GM13976 (cell line): Measurements from ENCODE around the gene MANSC1.

ENCODE experiments used
- DNase-seq: peaks from one replicate; pipeline ENCODE4 v3.0.0; 2012; ENCODE audit warnings: low spot score
- in situ Hi-C: fragments of 300-500 bp; cut with MboI; formaldehyde crosslinking; loops from one replicate; pipeline ENCODE4 v1.12.0; 2022; ENCODE audit warnings: low sequenced_read_pairs, mixed read lengths, inconsistent platforms; ENCODE audit not compliant: unreplicated experiment
- TF ChIP-seq, protein P1 (sequence below): IDR thresholded peaks from 2 replicates; pipeline ENCODE4 v1.5.1; 2012; ENCODE audit warnings: borderline replicate concordance, mild to moderate bottlenecking; ENCODE audit not compliant: insufficient read depth; ENCODE audit errors: extremely low read depth, missing control alignments, control extremely low read depth

The MANSC1 gene

DNA sequence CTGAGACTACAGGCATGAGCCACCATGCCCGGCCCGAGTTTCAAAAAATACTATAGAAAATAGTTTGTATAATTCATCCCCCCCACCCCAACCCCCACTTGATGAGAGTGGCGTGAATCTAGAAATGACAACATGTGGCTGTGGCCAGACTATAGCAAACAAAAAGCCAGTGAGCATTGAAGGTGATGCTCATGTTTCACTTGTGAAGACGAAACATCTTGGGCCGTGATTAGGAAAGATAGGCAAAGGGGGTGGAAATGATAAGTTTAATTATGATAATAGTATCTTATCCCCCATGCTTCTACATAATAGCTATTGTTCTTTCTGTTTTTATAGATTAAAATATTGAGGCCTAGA lies 15.4 kb upstream of the MANSC1 start:
- in situ Hi-C loops, result no loop called here
- TF ChIP-seq, protein P1, sequence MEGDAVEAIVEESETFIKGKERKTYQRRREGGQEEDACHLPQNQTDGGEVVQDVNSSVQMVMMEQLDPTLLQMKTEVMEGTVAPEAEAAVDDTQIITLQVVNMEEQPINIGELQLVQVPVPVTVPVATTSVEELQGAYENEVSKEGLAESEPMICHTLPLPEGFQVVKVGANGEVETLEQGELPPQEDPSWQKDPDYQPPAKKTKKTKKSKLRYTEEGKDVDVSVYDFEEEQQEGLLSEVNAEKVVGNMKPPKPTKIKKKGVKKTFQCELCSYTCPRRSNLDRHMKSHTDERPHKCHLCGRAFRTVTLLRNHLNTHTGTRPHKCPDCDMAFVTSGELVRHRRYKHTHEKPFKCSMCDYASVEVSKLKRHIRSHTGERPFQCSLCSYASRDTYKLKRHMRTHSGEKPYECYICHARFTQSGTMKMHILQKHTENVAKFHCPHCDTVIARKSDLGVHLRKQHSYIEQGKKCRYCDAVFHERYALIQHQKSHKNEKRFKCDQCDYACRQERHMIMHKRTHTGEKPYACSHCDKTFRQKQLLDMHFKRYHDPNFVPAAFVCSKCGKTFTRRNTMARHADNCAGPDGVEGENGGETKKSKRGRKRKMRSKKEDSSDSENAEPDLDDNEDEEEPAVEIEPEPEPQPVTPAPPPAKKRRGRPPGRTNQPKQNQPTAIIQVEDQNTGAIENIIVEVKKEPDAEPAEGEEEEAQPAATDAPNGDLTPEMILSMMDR, result no peak
- no peak for DNase-seq

DNA sequence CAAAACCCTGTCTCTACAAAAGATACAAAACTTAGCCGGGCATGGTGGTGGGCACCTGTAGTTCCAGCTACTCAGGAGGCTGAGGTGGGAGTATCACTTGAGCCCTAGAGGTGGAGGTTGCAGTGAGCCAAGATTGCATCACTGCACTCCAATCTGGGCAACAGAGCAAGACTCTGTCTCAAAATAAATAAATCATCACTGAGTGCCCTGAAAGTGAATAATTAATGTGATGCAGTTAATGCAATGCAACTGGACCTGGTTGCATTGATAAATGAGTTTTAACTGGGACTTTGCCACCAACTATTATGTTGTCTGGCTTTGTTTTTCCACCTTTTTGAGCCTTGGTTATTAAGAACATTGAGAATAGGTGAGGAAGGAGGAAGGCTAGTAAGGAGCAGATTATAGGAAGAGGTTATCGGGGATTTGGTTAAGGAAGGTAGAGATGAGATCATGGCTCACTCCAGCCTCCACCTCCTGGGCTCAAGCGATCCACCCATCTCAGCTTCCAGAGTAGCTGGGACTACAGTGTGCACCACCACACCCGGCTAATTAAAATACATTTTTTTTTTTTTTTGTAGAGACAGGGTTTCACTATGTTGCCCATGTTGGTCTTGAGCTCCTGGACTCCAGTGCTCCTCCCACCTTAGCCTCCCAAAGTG lies 14.9 kb upstream of the MANSC1 start:
- DNase-seq, result no peak
- TF ChIP-seq, protein P1, result no peak
- in situ Hi-C loops, result no loop called here

DNA sequence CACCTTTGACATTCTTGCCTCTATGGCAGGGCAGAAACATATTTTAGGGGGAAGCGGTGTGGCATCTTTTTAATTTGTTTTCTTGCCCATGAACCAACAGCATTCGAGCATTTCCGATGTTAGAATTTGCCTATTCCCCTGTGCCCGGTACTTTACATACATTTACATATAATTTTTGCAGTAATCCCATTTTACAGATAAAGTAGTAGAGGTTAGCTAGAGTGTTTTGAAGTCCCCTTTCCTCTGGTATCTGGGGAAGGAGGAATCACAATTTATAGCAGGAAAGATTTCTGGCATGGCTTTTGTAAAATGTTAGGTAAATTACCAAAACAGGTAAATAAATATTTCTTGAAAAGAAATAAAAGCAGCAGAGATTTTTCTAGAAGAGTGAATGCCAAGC lies 8.5 kb upstream of the MANSC1 start:
- TF ChIP-seq, protein P1, result no peak
- DNase-seq, result no peak
- in situ Hi-C loops, result no loop called here

DNA sequence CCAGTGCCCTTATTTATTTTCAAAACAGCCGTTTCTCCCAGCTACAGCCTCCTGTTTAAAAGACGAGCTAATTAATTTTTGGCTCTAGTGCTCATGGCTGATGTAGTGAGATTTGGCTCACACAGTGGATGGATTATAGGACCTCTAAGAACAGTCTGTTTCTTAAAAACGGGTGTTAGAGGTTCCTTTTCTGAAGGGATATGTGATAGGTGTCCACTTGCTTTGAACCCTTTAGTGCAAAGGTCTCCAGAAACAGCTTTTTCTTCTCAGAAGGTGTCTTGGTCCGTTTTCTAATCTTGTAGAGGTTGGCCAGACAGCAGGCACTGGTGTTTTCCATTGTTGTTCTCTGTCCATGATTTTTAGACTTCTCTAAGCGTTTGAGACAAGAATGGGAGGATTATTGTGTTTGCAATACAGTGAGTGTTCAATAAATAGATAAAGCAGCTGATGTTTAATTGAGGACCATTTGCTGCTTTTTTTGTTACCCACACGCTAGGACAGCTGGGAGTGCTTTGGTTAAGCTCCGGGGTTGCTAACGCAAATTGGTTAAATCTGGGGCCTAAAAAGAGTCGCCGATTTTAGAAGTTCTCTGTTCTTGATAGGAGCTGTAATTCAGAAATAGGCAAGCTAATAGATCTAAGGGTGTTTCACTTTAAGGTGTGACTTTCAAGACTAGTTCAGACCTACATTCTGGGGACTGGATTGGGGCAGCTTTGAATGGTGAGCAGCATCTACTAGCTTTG lies 7.8 kb upstream of the MANSC1 start:
- TF ChIP-seq, protein P1, result no peak
- peak; percentile 43 for DNase-seq
- in situ Hi-C loops, result no loop called here

DNA sequence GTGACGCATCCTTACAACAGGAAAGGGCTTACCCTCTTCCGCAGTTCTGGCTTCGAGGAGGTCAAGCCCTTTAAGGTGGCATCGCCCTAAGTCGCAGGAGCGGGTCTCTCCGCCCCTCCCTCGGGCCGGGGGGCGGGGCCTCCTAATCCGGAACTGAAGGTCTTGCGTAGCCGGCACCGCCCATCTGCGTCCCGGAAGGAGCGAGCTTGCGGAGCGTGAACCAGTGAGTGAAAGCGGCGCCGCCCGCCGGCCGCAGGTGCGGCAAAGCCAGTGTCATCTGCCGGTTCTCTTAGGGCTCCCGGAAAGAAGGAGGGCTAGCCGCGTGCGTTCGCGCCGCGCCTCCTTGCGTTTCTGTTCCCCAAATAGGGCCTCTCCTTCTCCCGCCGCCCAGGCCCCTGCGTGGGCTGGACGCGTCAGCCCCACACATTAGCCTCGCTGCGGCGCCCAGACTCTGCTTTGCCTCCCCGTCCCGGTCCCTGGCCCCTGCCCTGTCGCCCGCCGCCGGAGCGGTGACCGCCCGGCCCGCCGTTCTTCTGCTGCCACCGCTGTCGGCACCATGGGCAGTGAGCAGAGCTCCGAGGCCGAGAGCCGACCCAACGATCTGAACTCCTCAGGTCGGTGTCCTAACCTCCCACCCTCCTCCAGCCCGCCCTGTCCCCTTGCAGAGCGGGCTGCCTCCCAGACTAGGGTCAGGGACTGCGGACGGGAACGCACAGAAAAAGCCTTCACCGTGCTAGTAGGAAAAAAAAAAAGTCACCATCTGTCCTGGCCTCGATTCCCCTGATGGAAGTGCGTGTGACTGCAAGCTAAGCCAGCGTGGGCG lies 7.1 kb upstream of the MANSC1 start, which contains the start of gene BORCS5:
Gene BORCS5 (plus strand): TSS at position 183 of the 823 bp plus-strand sequence. CDS start 374 bp downstream, at position 557.
- in situ Hi-C loops, result no loop called here
- TF ChIP-seq, protein P1, result peak; percentile 29
- DNase-seq, result peak; percentile 96

DNA sequence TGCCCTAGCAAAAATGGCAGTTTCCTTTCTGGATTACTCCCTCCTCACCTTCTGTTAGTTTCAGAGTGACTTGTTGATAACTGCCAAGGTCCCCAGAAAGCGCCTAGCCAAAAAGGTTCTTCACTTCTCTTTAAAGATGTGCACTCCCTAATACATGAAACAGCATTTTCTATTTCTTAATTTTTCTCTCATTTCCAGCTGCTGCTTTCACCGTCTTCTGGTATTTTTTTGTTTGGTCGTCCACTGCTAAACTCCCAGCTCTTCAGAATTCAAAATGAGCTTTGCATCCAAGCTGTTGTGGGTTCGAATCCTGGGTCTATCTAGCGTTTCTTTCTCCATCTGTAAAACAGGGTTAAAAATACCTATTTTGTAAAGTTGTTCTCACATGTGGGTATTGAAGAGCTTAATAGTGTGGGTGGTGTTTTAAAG lies 6.4 kb upstream of the MANSC1 start:
- in situ Hi-C loops, result no loop called here
- DNase-seq, result no peak
- TF ChIP-seq, protein P1, result no peak
